Prostate gland (tissue), 2 donors: ENCODE results near the gene PDCD7.

ENCODE experiments used
- CTCF ChIP-seq, 4 experiments: fragments of 200-600 bp in 2 of 4; fragments of 450-650 bp in 2 of 4; sonication (generic) in 2 of 4; IDR thresholded peaks; 1 replicate in 3 of 4; 2 replicates in 1 of 4; pipeline ENCODE4 v1.5.1; 2016 to 2019; ENCODE audit warnings: antibody characterized with exemption in 4 of 4, mild to moderate bottlenecking in 2 of 4, moderate library complexity in 2 of 4
- POLR2A ChIP-seq: fragments of 450-650 bp; IDR thresholded peaks from one replicate; pipeline ENCODE4 v1.6.1; 2016; ENCODE audit warnings: antibody characterized with exemption, mild to moderate bottlenecking
- POLR2AphosphoS5 ChIP-seq: sonication (generic); formaldehyde crosslinking; IDR thresholded peaks from one replicate; pipeline ENCODE4 v1.6.1; 2017; ENCODE audit warnings: antibody characterized with exemption

GRCh38 chr15:65095011-65095746, 38.4 kb downstream of the PDCD7 start:
- TF ChIP-seq POLR2AphosphoS5 (no peak), CTCF (IDR thresholded peaks at IDR 0.05) (no peak), POLR2A (no peak)
